GM21717 (cell line): ENCODE measurements around the gene TRIM2.
"Not testable (repeated sequence)": the region's sequence is repeated elsewhere in the genome, so short reads cannot be mapped to it uniquely, and the experiment has no call there.

Experiments used
- ATAC-seq: cut with Tn5 transposase; IDR thresholded peaks from one replicate; pipeline ENCODE4 v1.9.1; 2021; ENCODE audit warnings: mild to moderate bottlenecking, moderate library complexity; ENCODE audit not compliant: unreplicated experiment

Gene TRIM2

DNA sequence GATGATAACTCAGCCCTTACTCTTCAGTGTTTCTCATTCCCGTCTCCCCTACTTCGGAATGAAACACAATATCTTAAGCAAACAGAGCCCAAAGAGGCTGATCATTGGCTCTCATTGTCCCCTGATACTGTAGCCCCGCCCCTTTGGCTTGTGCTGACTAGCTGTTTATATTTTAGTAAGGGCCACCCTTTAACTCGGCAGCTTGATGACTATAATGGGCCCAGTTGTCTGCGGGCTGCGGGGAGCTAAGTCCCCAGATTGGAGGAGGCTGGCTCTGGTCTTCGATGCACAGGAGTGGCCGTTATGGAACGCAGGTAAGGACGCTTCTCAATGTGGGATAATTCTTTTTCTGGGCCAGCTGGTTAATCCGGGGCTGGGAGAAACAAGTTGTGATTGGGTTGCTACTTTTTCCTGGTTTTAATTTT, at the start of gene TRIM2:
TRIM2 (plus strand) TSS at position 197 of the 425 bp plus-strand sequence; CDS start at position 285, 88 bp downstream.
- no peak for ATAC-seq

DNA sequence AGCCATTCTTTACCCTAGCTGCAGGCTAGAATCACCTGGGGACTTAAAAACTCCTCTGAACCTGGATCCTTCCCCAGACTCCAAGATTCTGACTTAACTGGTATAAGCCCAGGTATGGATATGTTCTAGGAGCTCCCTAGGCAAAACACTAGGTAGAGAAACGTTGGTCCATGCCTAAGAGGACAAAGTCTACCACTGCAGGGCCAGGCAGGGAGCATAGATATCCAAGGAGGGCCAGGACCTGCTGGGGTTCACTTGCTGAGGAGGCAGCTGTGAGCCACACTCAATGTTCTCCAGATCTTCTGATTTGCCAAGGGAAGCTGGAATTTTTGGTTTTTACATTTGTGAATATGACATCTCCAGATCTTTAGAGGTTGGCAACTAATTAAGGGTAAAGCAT, 48.6 kb upstream of the TRIM2 start:
- ATAC-seq, result no peak

DNA sequence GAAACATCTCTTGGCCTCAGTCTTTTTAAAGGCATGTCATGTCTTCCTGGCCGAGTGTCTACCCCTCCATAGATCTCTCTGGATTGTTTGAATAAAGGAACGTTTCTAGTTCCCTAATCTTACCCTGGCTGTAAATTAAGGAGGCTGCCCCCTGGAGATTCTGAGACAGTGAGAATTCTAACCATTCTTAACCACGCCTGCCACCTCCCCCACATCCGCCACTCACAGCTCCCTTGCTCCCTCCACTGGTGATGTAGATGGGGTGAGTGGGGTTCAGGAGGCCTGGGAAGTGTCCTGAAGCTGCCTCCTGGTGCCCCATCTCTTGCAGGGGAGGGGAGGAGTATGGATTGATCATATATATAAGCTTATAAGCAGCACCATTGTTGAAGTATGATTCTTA, 48.0 kb upstream of the TRIM2 start:
- ATAC-seq, result no peak

DNA sequence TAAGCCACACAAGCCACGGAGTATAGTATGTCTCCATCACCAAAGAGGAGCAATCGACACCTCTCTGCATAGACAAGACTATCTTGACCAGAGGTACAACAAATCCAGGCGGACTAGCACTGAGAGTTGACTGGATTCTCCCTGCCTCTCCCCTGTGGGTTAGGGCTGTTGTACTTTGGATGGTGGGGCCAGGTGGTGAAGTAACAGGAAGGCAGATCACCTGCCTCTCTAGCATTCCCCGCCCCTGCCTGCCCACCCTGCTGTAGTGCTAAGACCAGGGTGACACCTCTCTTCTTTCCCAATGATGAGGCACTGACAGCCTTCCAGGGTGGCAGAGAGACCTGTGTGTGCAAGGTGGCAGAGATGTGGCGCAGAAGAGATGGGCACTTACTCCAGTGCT, 47.5 kb upstream of the TRIM2 start:
- ATAC-seq, result no peak

- no peak for ATAC-seq
Measured at GRCh38 chr4:153159016-153159415, 45.2 kb upstream of the TRIM2 start.

DNA sequence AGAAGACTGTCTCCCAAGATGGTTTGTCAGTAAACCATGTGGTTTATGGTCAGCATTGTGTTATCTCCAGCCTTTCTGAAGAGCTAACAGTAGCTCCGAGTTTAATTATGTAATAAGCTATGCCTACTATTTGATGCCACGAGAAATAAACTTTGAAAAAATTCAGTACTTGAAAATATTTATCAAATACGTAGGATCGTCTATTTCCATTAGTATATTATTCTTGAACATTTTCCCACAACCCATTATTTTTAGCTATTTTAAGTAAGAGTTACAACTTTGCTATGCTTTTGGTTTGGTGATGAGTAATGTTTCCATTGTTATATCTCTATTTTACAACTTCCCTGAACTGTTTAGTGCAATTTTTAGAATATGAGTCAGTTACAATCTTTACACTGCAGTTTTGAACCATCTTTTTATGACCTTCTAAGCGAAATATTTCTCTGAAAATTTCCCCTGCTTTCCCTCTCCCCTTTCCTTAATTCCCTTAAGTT, 44.5 kb upstream of the TRIM2 start:
- ATAC-seq, result no peak

DNA sequence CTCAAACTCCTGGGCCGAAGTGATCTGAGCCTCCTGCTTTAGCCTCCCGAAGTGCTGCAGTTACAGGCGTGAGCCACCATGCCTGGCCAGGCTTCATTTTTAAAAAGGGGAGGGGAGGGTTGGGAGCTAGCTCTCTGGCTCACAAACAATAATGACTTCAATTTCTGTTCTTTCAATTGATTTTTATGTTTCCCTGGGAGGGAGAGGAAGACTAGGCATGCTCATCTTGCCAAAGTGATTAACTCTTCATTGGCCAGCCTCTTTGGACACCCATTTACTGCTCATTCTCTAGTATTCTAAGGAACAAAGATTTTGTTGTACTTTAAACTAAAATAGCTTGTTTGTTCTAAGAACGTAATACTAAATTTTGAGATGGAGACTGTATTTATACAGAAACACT, 43.4 kb upstream of the TRIM2 start:
- no peak for ATAC-seq

- ATAC-seq, result no peak
Measured at GRCh38 chr4:153161226-153161963, 42.8 kb upstream of the TRIM2 start.

GRCh38 chr4:153165236-153165635, 39.0 kb upstream of the TRIM2 start:
- ATAC-seq, result not testable (repeated sequence)

GRCh38 chr4:153166716-153167501, 37.3 kb upstream of the TRIM2 start:
- no peak for ATAC-seq

DNA sequence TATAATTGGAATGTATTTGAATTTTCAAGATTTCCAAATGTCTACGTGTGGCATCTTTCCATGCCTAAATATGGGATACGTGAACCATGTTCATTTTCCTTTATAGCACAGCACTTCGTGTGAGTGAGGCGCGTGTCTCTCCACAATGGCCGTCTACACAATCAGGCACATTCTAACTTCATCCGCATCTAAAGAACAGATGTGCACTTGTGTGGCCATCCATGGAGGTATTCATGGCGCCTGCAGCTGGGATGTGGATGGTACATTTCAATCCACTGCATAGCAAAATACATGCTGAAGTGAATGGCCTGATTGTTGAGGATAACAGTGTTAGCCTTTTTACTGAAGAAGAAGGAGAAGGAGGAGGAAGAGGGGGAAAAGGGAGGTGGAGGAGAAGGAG, 34.5 kb upstream of the TRIM2 start:
- no peak for ATAC-seq

- ATAC-seq, result no peak
Measured at GRCh38 chr4:153170407-153170806, 33.8 kb upstream of the TRIM2 start.

DNA sequence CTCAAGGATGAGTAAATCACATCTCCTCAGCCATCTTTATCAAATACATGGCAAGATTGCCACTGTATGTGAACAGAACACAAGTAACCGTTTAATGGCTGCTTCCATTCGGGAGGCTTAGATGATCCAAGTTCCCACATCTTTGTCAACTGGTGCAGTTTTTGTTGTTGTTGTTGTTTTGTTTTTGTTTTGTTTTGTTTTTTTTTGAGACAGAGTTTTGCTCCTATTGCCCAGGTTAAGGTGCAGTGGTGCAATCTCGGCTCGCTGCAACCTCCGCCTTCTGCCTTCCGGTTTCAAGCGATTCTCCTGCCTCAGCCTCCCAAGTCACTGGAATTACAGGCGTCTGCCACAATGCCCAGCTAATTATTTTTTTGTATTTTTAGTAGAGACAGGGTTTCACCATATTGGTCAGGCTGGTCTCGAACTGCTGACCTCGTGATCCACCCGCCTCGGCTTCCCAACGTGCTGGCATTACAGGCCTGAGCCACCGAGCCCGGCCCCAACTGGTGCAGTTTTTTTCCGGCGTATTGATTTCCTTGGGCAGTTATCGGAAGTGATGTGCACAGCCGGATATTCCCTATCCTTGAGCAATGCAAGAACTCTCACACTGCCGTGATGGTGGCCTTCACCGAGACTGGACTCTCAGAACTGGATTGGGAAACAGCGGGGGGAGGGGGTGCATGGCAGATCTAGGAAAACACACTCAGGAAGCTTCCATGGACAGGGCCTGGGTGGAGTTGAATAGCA, 29.2 kb upstream of the TRIM2 start:
- no peak for ATAC-seq

- no peak for ATAC-seq
Measured at GRCh38 chr4:153176938-153177337, 27.3 kb upstream of the TRIM2 start.

DNA sequence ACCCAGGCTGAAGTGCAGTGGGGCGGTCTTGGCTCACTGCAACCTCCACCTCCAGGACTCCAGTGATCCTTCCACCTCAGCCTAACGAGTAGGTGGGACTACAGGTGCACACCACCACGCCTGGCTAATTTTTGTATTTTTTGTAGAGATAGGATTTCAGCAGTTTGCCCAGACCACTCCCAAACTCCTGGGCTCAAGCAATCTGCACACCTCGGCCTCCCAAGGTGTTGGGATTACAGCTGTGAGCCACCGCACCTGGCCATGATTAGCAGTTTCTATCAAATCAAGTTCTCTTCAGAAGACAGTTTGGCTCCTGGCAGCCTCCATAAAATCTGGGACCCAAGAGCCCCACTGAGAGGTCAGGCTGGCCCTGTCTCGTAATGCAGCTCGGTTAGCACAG, 26.4 kb upstream of the TRIM2 start:
- no peak for ATAC-seq

- ATAC-seq, result no peak
Measured at GRCh38 chr4:153179100-153179499, 25.1 kb upstream of the TRIM2 start.

DNA sequence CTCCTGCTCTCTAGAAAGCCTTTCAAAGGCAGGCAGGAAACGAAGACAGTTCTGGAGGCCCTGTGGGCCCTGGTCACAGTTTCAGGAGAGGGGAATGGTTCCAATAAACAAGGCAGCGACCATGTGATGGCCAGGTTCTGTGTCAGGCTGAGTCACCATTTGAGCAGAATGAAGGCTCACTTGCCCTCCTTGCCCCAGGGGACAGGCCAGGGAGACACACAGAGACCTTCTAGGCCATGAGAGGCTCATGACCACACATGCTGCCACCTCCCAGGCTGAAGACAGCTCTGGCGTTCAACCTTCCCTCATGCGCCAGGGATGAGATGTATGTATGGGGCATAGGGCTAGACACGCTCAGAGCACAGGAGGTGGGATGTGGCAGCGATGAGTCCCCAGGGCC, 22.9 kb upstream of the TRIM2 start:
- no peak for ATAC-seq

GRCh38 chr4:153181700-153182099, 22.5 kb upstream of the TRIM2 start:
- ATAC-seq, result no peak

DNA sequence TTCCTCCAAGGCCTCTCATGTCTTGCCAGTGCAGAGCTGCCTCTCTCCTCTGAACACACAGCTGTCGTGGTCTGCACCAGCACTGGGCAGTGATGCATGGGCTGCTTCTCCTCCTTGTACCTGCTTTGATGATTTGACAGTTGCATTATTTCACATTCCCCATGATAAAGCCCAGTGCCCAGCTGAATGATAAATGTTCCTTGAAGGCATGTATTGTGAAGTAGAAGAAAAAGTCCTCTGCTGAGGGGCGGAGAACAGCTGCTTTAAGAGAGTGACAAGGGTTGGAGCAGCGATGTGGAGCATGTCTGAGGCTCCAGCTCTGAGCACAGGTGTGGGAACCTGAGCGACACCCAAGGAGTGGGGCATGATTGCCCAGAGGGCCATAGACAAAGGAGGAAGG, 21.1 kb upstream of the TRIM2 start:
- no peak for ATAC-seq

DNA sequence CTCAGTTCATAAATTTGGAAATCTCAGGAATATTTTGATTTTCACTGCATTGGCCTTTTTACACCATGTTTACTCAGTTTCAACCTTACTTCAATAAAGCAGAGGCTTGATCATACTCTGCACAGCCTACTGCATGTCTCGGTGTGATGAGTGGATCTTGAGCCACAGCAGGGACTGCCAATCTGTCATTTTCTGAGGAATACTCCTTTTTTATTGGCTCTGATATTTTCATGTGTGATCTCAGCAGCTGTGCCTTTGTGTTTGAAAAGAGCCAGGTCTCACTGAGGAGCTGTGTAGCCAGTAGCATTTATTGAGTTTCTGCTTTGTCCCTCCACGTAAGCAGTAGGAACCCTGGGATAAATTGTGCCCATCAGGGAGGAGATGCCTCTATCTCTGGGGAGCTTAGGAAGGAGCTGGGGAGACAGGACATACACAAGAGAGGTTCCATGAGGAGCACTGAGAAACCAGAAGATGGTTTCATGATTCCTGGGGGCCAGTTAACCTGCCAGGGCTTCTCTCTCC, 18.9 kb upstream of the TRIM2 start:
- no peak for ATAC-seq

DNA sequence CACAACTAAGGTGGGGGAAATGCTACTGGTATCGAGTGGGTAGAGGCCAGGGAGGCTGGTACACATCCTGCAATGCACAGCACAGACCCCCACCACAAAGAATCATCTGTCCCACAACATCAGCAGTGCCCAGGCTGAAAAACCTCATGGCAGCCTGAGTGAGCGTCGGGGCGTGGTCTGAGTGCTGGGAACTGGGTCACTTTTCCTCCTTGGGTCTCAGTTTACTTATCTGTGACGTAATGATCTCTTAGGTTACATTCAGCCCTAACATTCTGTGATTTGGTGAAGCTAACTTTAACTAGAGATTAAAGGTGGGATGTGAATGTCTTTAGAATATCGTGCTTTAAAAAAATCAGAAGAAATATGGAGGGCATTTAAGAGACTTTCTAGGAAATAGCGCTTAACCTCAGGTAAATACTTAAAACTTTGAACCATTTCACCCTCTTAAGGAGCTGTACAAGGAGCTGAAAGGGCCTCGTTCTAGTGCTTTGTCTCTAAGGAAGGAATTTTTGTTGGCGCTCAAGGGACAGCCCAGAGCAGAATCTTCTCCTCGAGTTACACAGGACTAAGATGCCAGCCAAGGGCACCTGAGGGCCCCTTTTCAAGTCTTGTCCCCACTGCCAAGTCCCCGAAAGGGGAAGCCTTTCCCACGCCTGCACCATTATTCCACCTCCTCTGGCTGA, 18.1 kb upstream of the TRIM2 start:
- ATAC-seq, result no peak
